Stomach (tissue), 9 donors: ENCODE data around the gene STUM. TPM values are rescaled to one million over a fixed set of nuclear protein-coding genes. Genes with fewer than 3 reads are reported as not detected.

ENCODE experiments used
- DNase-seq, 2 donors: peaks; one replicate each; pipeline versions ENCODE4 v3.0.0 to v3.0.0-alpha.2; 2013 to 2019
- H3K27ac ChIP-seq, 5 donors: fragments of 200-600 bp in 4 of 5; sonication (generic) in 4 of 5; one replicate each; pipeline ENCODE4 v1.5.1; 2013 to 2019; ENCODE audit warnings: mild to moderate bottlenecking in 1 of 5, moderate library complexity in 1 of 5
- H3K27me3 ChIP-seq, 3 donors: fragments of 200-600 bp; sonication (generic); one replicate each; pipeline ENCODE4 v1.5.1; 2017 to 2019; ENCODE audit warnings: mixed run types in 1 of 3
- H3K36me3 ChIP-seq, 4 donors: fragments of 200-600 bp; sonication (generic); 1 replicate in 3 of 4; 2 replicates in 1 of 4; pipeline ENCODE4 v1.5.1; 2016 to 2019
- H3K4me1 ChIP-seq, 4 donors: fragments of 200-600 bp; sonication (generic); one replicate each; pipeline ENCODE4 v1.5.1; 2016 to 2019
- H3K4me3 ChIP-seq, 4 donors: fragments of 200-600 bp; sonication (generic) in 3 of 4; one replicate each; pipeline ENCODE4 v1.5.1; 2016 to 2019; ENCODE audit warnings: mild to moderate bottlenecking in 1 of 4
- H3K9me3 ChIP-seq, 4 donors: fragments of 200-600 bp; sonication (generic); one replicate each; pipeline ENCODE4 v1.5.1; 2016 to 2019
- CTCF ChIP-seq, 7 experiments: fragments of 450-650 bp in 4 of 7; fragments of 200-600 bp in 3 of 7; sonication (generic) in 3 of 7; IDR thresholded peaks; one replicate each; pipeline ENCODE4 v1.5.1; 2016 to 2019; ENCODE audit warnings: antibody characterized with exemption in 7 of 7, control low read depth in 2 of 7, mild to moderate bottlenecking in 1 of 7
- EP300 ChIP-seq: sonication (generic); formaldehyde crosslinking; IDR thresholded peaks from one replicate; pipeline ENCODE4 v1.6.1; 2017; ENCODE audit warnings: antibody characterized with exemption
- POLR2A ChIP-seq, 4 donors: fragments of 450-650 bp; IDR thresholded peaks; one replicate each; pipeline ENCODE4 v1.6.1; 2016; ENCODE audit warnings: antibody characterized with exemption in 4 of 4, control low read depth in 2 of 4, mild to moderate bottlenecking in 1 of 4, moderate library complexity in 1 of 4
- POLR2AphosphoS5 ChIP-seq, 3 donors: sonication (generic); formaldehyde crosslinking; IDR thresholded peaks; one replicate each; pipeline ENCODE4 v1.6.1; 2016; ENCODE audit warnings: antibody characterized with exemption in 3 of 3
- WGBS, 5 donors: extraction: QIAGEN DNeasy Blood & Tissue Kit in 3 of 5; methylation state at CpG; one replicate each; pipeline versions ENCODE4 v1.1.5 to v1.1.7; 2013 to 2018; 5-methylcytosine and 5-hydroxymethylcytosine counted together
- intact Hi-C: fragments of 100-400 bp; cut with DNase I; formaldehyde crosslinking; loops from one replicate; pipeline ENCODE4 v1.15.1; 2023; ENCODE audit warnings: low total_unique reads
- polyA plus RNA-seq, 3 donors: library from polyadenylated mRNA; stranded (reverse); fragments of 200-250 nt; gene quantifications; one replicate each; pipeline ENCODE4 v1.2.3, GENCODE V29; 2013
- total RNA-seq, 5 donors: library from RNA; depleted of rRNA; stranded (reverse); fragments of >200 nt; gene quantifications; one replicate each; pipeline versions ENCODE4 v1.1.0 to v1.2.3, GENCODE V29; 2014 to 2016
- donor health status: healthy with polysubstance abuse.
- donor health status: Bipolar disorder and iron deficiency.
- donor health status: healthy.

Gene STUM
- total and polyA plus RNA-seq, 8 donors: under 0.01 to 2.8 (median 1.5) TPM

- WGBS, 5 donors: 75 to 92% (median 79%) methylated on average over 2 of the region's 2 CpGs
- intact Hi-C loops: no loop called here
Observed at GRCh38 chr1:226557424-226557823, 8.9 kb downstream of the STUM start.

DNA sequence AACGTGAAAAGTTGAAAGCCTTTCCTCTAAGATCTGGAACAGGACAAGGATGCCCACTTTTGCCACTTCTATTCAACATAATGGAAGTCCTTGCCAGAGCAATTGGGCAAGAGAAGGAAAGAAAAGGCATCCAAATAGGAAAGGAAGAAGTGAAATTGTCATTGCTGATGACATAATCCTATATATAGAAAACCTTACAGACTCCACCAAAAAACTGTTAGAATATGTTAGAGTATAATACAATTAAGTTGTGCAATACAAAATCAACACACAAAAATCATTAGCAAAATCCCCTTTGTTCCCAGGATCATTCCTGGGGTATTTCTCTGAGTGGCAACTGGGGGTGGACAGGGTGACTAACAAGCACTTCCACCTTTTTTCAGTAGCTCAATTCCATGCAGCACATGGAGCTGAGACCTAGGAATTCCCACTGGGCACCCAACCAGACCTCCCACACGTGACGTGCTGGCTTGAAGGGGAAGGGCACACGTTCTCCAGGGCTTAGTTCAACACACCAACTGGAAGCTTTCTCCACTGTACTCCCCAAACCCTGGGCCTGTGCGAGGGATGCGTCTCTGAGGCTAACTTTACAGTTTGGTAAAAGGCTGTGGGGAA lies 9.6 kb downstream of the STUM start:
- no peak for DNase-seq
- Histone ChIP-seq H3K4me3 (no peak overlapping the region), H3K36me3 (no peaks in the 10 kb centered on the region), H3K27me3 (no peaks in the 10 kb centered on the region), H3K9me3 (no peaks in the 10 kb centered on the region), H3K27ac (no peak overlapping the region), H3K4me1 (no peaks in the 10 kb centered on the region)
- WGBS, 5 donors: 61 to 84% (median 78%) methylated on average over 6 of the region's 6 CpGs
- intact Hi-C loops: no loop called here
- TF ChIP-seq CTCF (IDR thresholded peaks at IDR 0.05): no peak
- TF ChIP-seq EP300: no peak
- no peak for TF ChIP-seq POLR2AphosphoS5 (IDR thresholded peaks at IDR 0.05)
- TF ChIP-seq POLR2A (IDR thresholded peaks at IDR 0.05): no peak

More at GRCh38 chr1:226557424-226557823, 8.9 kb downstream of the STUM start:
- H3K36me3 ChIP-seq: no peaks in the 10 kb centered on the region
- DNase-seq: no peak
- H3K4me3 ChIP-seq: no peak overlapping the region
- H3K27ac ChIP-seq: no peak overlapping the region
- TF ChIP-seq POLR2A (IDR thresholded peaks at IDR 0.05) (no peak), POLR2AphosphoS5 (IDR thresholded peaks at IDR 0.05) (no peak), EP300 (no peak), CTCF (IDR thresholded peaks at IDR 0.05) (no peak)
- H3K4me1 ChIP-seq: no peaks in the 10 kb centered on the region
- no peaks in the 10 kb centered on the region for H3K27me3 ChIP-seq
- no peaks in the 10 kb centered on the region for H3K9me3 ChIP-seq

DNA sequence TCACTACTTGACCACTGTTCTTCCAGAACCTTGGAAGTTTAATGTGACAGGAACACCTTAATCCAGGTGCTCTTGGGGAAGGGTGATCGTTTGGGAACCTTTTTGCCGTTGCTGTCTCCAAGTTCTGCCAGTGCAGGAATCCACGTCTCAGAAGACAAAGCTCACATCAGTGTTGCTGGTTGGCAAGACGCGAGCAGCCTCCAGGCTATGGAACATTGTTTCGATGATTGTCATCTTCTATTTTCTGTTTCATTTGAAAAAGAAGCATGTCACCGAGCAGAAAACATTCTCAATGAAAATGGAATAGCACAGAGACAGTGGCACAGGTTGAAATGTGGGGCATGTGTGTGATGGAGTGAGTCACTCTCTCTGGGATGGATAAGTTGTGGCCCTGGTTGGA lies 11.7 kb downstream of the STUM start:
- 89 to 95% (median 92%) methylated on average over 7 of the region's 7 CpGs for WGBS, 5 donors
- Histone ChIP-seq H3K27ac (no peak overlapping the region), H3K36me3 (no peaks in the 10 kb centered on the region)

GRCh38 chr1:226562989-226563388 lies 14.4 kb downstream of the STUM start:
- Histone ChIP-seq H3K27me3 (no peaks in the 10 kb centered on the region), H3K4me1 (peaks cover 0 to 5% (median 4%) of the 10 kb centered on the region in 4 donors), H3K9me3 (no peaks in the 10 kb centered on the region), H3K27ac (no peak overlapping the region), H3K4me3 (no peak overlapping the region), H3K36me3 (no peaks in the 10 kb centered on the region)
- TF ChIP-seq POLR2AphosphoS5 (IDR thresholded peaks at IDR 0.05): no peak
- no peak for TF ChIP-seq CTCF (IDR thresholded peaks at IDR 0.05)
- TF ChIP-seq EP300: no peak
- no peak for TF ChIP-seq POLR2A (IDR thresholded peaks at IDR 0.05)
- intact Hi-C loops: no loop called here
- DNase-seq: no peak
- WGBS, 5 donors: 57 to 68% (median 65%) methylated on average over 2 of the region's 2 CpGs

More for the DNA sequence above, 11.7 kb downstream of the STUM start:
- Histone ChIP-seq H3K27me3 (no peaks in the 10 kb centered on the region), H3K9me3 (no peaks in the 10 kb centered on the region), H3K4me3 (no peak overlapping the region), H3K4me1 (no peaks in the 10 kb centered on the region)
- TF ChIP-seq CTCF (IDR thresholded peaks at IDR 0.05) (no peak), POLR2A (IDR thresholded peaks at IDR 0.05) (no peak), EP300 (no peak), POLR2AphosphoS5 (IDR thresholded peaks at IDR 0.05) (no peak)
- intact Hi-C loops: no loop called here
- no peak for DNase-seq
